Measurements from ENCODE around the gene SERPINA12. TPM values are rescaled to one million over a fixed set of nuclear protein-coding genes. Genes with fewer than 3 reads are reported as not detected.

The SERPINA12 gene
- total and polyA plus RNA-seq, 10 of the 15 experiments (the other 5 are each of a cell fraction or from before 2014, with no cell fraction given): not detected

DNA sequence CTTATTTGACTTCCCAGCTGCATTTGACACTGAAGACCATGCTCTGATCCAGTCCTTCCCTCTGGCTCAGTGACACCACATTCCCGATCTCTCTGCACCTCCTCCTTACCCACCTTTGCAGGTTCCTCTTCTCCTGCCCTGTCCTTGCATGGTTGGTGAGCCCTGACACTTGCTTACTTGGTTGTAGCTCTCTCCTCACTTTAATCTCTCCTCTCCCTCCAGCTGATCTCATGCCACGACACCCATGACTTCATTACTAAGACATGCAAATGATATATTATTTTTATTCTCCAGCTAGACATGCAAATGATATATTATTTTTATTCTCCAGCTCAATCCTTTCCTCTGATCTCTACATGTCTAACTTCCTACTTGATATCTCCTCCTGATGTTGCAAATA lies 33.2 kb downstream of the SERPINA12 start, which contains the start of gene SERPINA9:
Gene SERPINA9 (minus strand): TSS at position 175 of the 400 bp plus-strand sequence. CDS start 6,357 bp downstream, outside the sequence.
- Histone ChIP-seq H2AFZ (ENCODE audit: control insufficient read depth, low read depth, low read length) (no peak within 1 kb of the TSS), H3K79me2 (ENCODE audit: control insufficient read depth, insufficient read depth, low read length) (no peaks in the 10 kb centered on the region), H3K9ac (ENCODE audit: control insufficient read depth, insufficient read depth, low read length) (no peak within 1 kb of the TSS), H3K27me3 (replicated peaks in 1 of 2; ENCODE audit: control insufficient read depth in 2 of 2, insufficient read depth in 2 of 2, low read length in 1 of 2) (peaks cover 1 to 3% of the 10 kb centered on the region in 2 experiments; a peak in 1 of 4 replicates), H3K9me3 (replicated peaks; ENCODE audit: control insufficient read depth, insufficient read depth, low read length) (no peaks in the 10 kb centered on the region; the same call in 2 of the 3 replicates), H3K4me2 (ENCODE audit: control insufficient read depth, insufficient read depth) (no peak within 1 kb of the TSS), H4K20me1 (ENCODE audit: control insufficient read depth, insufficient read depth) (no peaks in the 10 kb centered on the region), H3K27ac (ENCODE audit: control insufficient read depth, insufficient read depth) (no peak within 1 kb of the TSS), H3K36me3 (ENCODE audit: control insufficient read depth in 2 of 2, insufficient read depth in 2 of 2, low read length in 1 of 2) (no peaks in the 10 kb centered on the region), H3K4me3 (no peak within 1 kb of the TSS), H3K4me1 (ENCODE audit: control insufficient read depth, insufficient read depth, low read length) (no peaks in the 10 kb centered on the region)
- RAD21 ChIA-PET (ENCODE audit: unreplicated experiment): no interaction called here
- TF ChIP-seq, protein P1, sequence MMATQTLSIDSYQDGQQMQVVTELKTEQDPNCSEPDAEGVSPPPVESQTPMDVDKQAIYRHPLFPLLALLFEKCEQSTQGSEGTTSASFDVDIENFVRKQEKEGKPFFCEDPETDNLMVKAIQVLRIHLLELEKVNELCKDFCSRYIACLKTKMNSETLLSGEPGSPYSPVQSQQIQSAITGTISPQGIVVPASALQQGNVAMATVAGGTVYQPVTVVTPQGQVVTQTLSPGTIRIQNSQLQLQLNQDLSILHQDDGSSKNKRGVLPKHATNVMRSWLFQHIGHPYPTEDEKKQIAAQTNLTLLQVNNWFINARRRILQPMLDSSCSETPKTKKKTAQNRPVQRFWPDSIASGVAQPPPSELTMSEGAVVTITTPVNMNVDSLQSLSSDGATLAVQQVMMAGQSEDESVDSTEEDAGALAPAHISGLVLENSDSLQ (IDR thresholded peaks at IDR 0.05): no peak
- no peak for TF ChIP-seq CHD4 (IDR thresholded peaks at IDR 0.05)
- no peak for TF ChIP-seq PRDM15 (CRISPR knock-in tag; IDR thresholded peaks at IDR 0.05)
- no peak for TF ChIP-seq RFX5 (IDR thresholded peaks at IDR 0.05; ENCODE audit: low read depth, low read length)
- TF ChIP-seq TCF12 (IDR thresholded peaks at IDR 0.05; ENCODE audit: low read depth, low read length): no peak
- no peak for TF ChIP-seq ASH2L (IDR thresholded peaks at IDR 0.05; ENCODE audit: borderline replicate concordance, low read depth)
- no peak for TF ChIP-seq EED (IDR thresholded peaks at IDR 0.05; ENCODE audit: low read depth)
- no peak for TF ChIP-seq ZBED1 (IDR thresholded peaks at IDR 0.05; ENCODE audit: borderline replicate concordance)
- no peak for TF ChIP-seq IKZF2 (IDR thresholded peaks at IDR 0.05)
- no peak for TF ChIP-seq STAT3 (IDR thresholded peaks at IDR 0.05; ENCODE audit: low read depth, low read length)
- no peak for TF ChIP-seq MYC (IDR thresholded peaks at IDR 0.05; ENCODE audit: insufficient read depth, insufficient read length, insufficient replicate concordance, low read length, severe bottlenecking)
- no peak for TF ChIP-seq NFIC (IDR thresholded peaks at IDR 0.05; ENCODE audit: low read depth, low read length)
- TF ChIP-seq, protein P2, sequence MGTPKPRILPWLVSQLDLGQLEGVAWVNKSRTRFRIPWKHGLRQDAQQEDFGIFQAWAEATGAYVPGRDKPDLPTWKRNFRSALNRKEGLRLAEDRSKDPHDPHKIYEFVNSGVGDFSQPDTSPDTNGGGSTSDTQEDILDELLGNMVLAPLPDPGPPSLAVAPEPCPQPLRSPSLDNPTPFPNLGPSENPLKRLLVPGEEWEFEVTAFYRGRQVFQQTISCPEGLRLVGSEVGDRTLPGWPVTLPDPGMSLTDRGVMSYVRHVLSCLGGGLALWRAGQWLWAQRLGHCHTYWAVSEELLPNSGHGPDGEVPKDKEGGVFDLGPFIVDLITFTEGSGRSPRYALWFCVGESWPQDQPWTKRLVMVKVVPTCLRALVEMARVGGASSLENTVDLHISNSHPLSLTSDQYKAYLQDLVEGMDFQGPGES (IDR thresholded peaks at IDR 0.05): no peak
- TF ChIP-seq MXI1 (IDR thresholded peaks at IDR 0.05; ENCODE audit: low read depth, low read length): no peak
- TF ChIP-seq KDM1A (IDR thresholded peaks at IDR 0.05; ENCODE audit: borderline replicate concordance): no peak
- TF ChIP-seq CBFB (IDR thresholded peaks at IDR 0.05; ENCODE audit: low read depth): no peak
- TF ChIP-seq E2F8 (IDR thresholded peaks at IDR 0.05; ENCODE audit: low read depth, partially characterized antibody): no peak
- TF ChIP-seq SMAD5 (IDR thresholded peaks at IDR 0.05; ENCODE audit: low read depth): no peak
- BruUV-seq (replicated peaks): no TSS peak
- DNase-seq (ENCODE audit: low read depth, low spot score): no peak
- in situ Hi-C loops (cut with MboI): no loop called here
- CTCF ChIA-PET: interaction anchor here (1.2 to 5.0 kb wide), 2 partner anchors 10 to 42 kb away, joined by 3 to 40 read pairs; no protein-coding TSS in a partner anchor
- intact Hi-C loops (cut with micrococcal nuclease; ENCODE audit: unreplicated experiment): no loop called here
- SMC1A ChIA-PET (ENCODE audit: uncharacterized antibody, unreplicated experiment): interaction anchor here (0.7 kb wide), 1 partner anchor 1162 kb away, joined by 3 read pairs; no protein-coding TSS in a partner anchor
- FAIRE-seq: no peak
- POLR2A ChIA-PET: no interaction called here
- WGBS (ENCODE audit: insufficient coverage, insufficient replicate concordance, low lambda C conversion rate, missing lambda C conversion rate): 0% methylated on average over 2 of the region's 2 CpGs
- ATAC-seq: no peak

Data from GM12878 (cell line).